GM12891 (cell line): Measurements from ENCODE around the gene NABP2.
"Not testable (repeated sequence)": the region's sequence is repeated elsewhere in the genome, so short reads cannot be mapped to it uniquely, and the experiment has no call there.

Source experiments
- DNase-seq: peaks from one replicate; pipeline ENCODE4 v3.0.0; 2011; ENCODE audit warnings: low spot score; ENCODE audit not compliant: insufficient read length
- FAIRE-seq: peaks from 2 replicates; lab custom pipeline; 2011; peaks lifted over from hg19 to GRCh38; lab: Jason Lieb, UNC
- PAX5 ChIP-seq: IDR thresholded peaks from 2 replicates; pipeline ENCODE4 v1.6.1; 2011; ENCODE audit warnings: low read length, moderate library complexity, mild to moderate bottlenecking; ENCODE audit not compliant: insufficient read depth, severe bottlenecking
- POLR2A ChIP-seq: IDR thresholded peaks from 2 replicates; pipeline ENCODE4 v1.6.1; 2011; ENCODE audit warnings: low read depth, low read length, control low read depth
- POLR2AphosphoS5 ChIP-seq: IDR thresholded peaks from 2 replicates; pipeline ENCODE4 v1.6.1; 2011; ENCODE audit warnings: low read depth, low read length, control low read depth
- POU2F2 ChIP-seq: IDR thresholded peaks from 2 replicates; pipeline ENCODE4 v1.6.1; 2011; ENCODE audit warnings: low read depth, mild to moderate bottlenecking, control low read depth, low read length, moderate library complexity
- SPI1 ChIP-seq: IDR thresholded peaks from 2 replicates; pipeline ENCODE4 v1.6.1; 2011; ENCODE audit warnings: low read depth, low read length, control low read depth
- TAF1 ChIP-seq: IDR thresholded peaks from 2 replicates; pipeline ENCODE4 v1.6.1; 2011; ENCODE audit warnings: low read depth, low read length, control low read depth

Gene NABP2

DNA sequence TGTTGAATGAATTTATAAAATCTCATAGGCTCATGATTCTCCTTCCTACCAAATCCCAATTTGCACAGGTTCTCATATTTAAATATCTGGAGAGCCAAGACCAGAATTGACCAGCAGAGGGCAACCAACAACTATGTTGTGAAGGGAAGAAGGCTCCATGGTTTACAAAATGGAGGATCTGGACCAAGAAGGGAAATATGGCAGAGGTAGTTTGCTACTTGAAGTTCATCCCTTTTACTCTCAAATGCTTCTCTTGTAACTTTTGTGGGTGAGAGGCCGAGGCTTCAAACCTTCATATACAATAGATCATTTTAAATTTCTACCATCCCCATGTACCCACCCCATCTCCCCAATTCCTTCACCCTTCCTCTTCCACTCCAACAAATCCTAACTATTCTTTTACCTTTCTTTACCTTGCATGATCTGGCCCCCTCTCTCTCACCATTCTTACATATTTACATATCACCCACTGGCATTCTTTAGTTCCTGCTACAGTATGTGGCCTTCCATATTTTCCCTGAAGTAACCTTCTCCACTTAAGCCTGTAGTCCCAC is 31.0 kb upstream of the NABP2 start:
- no peak for TF ChIP-seq POLR2AphosphoS5
- TF ChIP-seq POLR2A: peak; percentile 46; the same call in 1 of the 2 replicates
- TF ChIP-seq POU2F2: 0 out of 2 replicates have a peak, but pooled peaks have one; percentile 38
- TF ChIP-seq TAF1: peak; percentile 60; the same call in 1 of the 2 replicates
- peak; percentile 47 for DNase-seq
- peak; percentile 80 for FAIRE-seq

DNA sequence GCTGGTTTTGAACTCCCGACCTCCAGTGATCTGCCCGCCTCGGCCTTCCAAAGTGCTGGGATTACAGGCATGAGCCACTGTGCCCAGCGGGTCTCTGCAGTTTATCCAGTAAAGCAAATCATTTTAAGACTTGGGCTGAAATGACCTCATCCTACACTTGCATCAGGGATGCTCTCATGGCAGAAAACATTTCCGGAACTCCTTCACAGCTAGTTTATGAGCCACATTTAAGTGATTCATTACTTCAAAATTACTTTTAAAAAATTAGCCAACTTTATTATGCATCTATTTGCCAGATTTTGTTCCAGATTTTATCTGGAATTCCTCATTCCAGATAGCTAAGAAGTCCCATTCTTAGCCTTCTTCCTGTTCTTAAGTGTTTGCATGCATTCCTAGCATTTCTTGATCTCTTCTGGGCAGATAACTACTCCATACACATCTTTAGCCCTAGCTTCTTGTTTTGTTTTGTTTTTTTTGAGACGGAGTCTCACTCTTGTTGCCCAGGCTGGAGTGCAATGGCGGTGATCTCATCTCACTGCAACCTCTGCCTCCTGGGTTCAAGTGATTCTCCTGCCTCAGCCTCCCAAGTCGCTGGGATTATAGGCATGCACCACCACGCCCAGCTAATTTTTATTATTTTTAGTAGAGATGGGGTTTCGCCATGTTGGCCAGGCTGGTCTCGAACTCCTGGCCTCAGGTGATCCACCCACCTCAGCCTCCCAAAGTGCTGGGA is 27.2 kb upstream of the NABP2 start:
- not testable (repeated sequence) for DNase-seq, FAIRE-seq

DNA sequence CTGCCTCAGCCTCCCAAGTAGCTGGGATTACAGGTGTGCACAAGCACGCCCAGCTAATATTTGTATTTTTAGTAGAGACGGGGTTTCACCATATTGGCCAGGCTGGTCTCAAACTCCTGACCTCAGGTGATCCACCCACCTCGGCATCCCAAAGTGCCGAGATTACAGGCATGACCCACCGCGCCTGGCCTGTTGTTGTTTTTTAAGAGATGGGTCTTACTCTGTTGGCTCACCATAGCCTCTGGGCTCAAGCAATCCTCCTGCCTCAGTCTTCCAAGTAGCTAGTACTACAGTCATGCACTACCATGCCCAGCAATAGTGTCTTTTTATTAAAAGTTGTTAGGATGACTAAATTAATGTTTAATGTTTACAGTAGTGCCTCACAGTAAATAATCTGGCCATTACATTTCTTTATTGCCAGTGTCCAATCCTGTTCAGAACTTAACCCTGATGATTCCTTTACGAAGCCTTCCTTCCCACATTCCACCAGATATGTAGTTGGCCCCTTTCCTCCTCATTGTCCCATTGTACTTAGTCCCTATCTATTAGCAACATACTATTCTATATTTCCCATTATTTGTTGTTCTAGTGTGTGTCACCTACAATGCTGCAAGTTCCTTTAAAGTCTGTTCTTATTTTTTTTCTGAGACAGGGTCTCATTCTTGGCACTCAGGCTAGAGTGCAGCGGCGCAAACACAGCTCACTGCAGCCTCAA is 26.1 kb upstream of the NABP2 start:
- FAIRE-seq: no peak
- TF ChIP-seq POLR2A: no peak
- no peak for TF ChIP-seq SPI1
- TF ChIP-seq POLR2AphosphoS5: no peak
- TF ChIP-seq TAF1: no peak
- no peak for TF ChIP-seq POU2F2
- TF ChIP-seq PAX5: no peak
- DNase-seq: no peak

DNA sequence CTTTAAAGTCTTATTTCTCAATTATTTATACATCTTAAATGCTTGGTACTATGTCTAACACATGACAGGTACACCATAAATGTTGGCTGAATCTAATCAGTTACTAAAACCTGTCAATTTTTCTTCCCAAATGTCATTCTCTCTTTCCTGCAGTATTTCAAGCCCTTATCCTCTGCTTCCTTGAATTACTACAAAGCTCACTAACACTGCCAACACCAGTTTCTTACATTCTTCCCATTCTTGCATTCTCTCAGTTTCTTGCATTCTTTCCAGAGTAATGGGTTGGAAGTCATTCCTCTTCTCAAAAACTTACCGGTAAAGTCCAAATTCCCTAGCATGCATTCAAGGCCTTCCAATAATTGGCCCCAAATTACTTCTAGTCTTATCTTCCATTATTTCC is 25.3 kb upstream of the NABP2 start:
- FAIRE-seq (no peak), DNase-seq (no peak)
- no peak for TF ChIP-seq PAX5
- no peak for TF ChIP-seq POU2F2
- no peak for TF ChIP-seq TAF1
- TF ChIP-seq POLR2AphosphoS5: no peak
- no peak for TF ChIP-seq SPI1
- no peak for TF ChIP-seq POLR2A

DNA sequence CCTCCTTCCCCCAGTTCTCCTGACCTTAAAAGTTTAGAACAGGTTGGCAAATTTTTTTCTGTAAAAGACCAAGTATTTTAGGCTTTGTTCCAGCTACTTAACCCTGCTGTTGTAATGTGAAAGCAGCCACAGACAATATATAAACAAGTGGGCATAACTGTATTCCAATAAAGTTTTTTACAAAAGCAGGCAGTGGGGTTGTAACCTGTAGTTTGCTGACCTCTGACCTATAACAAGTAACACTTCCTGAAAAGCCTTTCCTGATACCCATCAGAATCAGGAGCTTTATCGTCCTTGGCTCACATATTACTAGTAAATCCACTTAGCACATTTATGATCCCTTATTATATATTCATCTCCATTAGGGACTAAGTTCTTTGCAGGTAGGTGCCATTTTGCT is 21.8 kb upstream of the NABP2 start:
- FAIRE-seq (no peak), DNase-seq (no peak)
- TF ChIP-seq SPI1 (no peak), POLR2A (no peak), TAF1 (no peak), PAX5 (no peak), POLR2AphosphoS5 (no peak)

DNA sequence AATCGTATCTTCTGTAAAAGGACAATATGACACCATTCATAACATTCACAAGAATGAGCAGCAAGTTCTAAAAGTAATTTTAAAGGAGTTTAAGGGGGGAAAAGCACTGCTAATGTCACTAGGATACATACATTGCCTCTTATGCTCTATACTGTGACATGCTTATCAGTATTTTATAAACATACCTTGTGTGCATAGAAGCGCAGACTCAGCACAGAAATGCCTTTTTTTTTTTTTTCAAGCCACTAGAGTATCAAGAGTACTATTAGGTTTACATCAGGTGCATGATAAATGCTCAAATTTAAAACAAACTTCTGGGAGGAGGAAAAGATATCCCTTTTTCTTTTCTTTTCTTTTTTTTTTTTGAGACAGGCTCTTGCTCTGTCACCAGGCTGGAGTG is 21.3 kb upstream of the NABP2 start:
- DNase-seq (no peak), FAIRE-seq (no peak)
- TF ChIP-seq SPI1: no peak
- no peak for TF ChIP-seq POLR2AphosphoS5
- TF ChIP-seq POU2F2: no peak
- no peak for TF ChIP-seq TAF1
- no peak for TF ChIP-seq PAX5
- no peak for TF ChIP-seq POLR2A

DNA sequence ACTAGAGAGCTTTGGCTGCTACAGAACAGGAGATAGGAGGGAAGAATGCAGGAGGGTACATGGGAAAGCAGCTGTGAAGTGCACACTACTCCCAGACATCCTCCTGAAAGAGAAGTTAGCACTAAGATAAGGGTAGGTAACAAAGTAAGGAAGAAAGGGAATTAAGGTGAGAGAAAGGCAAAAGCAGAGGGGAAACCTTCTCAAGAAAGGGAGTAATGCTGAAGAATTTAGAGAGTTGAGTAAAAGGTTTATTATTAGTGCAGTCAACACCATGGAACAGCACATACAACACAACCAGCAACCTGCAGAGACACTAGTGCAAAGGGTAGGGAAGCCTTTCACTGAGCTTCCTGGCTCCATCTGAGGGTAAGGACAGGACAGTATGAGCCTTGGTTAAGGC is 19.9 kb upstream of the NABP2 start:
- no peak for TF ChIP-seq POLR2A
- no peak for TF ChIP-seq TAF1
- no peak for TF ChIP-seq SPI1
- TF ChIP-seq PAX5: no peak
- no peak for TF ChIP-seq POU2F2
- TF ChIP-seq POLR2AphosphoS5: no peak
- DNase-seq (no peak), FAIRE-seq (no peak)

DNA sequence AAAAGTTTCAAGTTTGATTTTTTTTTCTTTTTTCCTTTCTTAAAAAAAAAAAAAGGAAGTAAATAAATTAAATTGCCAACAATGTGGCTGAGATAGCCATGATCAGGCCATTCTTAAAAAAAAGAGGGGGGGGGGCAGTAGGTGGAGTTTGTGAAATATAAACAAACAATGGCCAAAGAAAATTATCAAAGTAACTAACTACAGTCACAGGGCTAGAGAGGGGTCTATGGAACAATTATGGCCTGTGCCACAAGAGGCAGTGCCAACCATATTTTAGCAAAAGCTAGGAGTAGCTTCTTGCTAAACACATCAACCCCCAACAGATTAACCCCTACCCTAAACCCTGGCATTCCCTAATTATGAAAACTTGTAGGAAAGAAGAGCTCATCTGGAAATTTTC is 18.7 kb upstream of the NABP2 start:
- TF ChIP-seq TAF1: no peak
- TF ChIP-seq SPI1: no peak
- TF ChIP-seq PAX5: no peak
- no peak for TF ChIP-seq POU2F2
- TF ChIP-seq POLR2A: no peak
- no peak for TF ChIP-seq POLR2AphosphoS5
- no peak for FAIRE-seq
- DNase-seq: no peak

DNA sequence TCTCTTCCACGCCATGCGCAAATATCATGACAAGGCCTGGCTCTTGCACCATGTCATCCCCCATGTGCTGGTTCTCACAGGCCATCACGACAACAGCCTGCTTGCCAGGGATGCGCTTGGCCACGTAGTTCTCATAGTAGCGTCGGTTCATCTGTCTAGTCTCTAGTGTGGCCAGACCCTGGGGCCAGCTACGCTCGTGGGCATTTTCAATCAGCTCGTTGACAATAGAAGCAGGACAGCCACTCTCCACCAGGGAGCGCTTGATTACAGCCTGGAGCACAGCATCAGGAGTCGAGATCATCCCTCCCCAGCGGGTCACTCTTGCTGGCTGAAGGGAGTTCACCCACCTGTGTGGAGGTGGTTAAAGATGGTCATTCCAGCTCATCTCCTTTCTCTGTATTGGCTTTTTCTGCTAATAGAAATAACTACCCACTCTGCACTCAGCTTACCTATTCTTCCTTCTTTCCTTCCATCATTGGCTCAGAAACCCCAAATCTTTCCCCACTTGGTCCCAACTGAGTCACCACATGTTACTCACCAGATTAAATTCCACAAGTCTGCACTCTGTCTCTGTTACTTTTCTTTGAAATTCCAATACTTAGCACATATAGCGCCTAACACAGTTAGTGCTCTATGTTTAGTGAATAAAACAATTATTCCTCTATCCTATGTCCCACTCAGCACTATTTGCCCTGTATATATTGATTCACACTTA is 17.5 kb upstream of the NABP2 start:
- no peak for TF ChIP-seq POU2F2
- no peak for TF ChIP-seq PAX5
- TF ChIP-seq POLR2AphosphoS5: no peak
- no peak for TF ChIP-seq POLR2A
- no peak for TF ChIP-seq TAF1
- no peak for TF ChIP-seq SPI1
- FAIRE-seq (peak; percentile 33), DNase-seq (no peak)

DNA sequence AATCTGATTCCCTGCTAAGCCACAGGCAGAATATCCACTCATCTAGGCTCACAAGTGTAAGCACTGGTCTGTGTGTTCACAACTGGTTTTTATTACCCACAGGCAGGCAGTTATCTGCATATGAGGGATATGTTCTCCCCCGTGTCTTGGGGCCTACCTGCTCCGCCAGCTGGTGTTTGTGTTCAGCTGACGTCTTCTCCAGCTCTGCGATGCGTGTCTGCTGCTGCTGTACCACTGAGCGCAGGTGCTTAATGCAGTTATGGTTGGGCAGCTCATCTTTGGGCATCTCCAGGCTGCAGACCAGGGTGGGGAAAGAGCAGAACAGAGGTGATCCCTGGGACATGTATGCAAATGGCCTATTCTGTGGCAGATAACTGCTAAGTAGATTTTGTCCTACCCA is 16.1 kb upstream of the NABP2 start:
- FAIRE-seq: no peak
- DNase-seq: no peak
- TF ChIP-seq SPI1 (no peak), POLR2AphosphoS5 (no peak), TAF1 (no peak), PAX5 (no peak), POLR2A (no peak), POU2F2 (no peak)

DNA sequence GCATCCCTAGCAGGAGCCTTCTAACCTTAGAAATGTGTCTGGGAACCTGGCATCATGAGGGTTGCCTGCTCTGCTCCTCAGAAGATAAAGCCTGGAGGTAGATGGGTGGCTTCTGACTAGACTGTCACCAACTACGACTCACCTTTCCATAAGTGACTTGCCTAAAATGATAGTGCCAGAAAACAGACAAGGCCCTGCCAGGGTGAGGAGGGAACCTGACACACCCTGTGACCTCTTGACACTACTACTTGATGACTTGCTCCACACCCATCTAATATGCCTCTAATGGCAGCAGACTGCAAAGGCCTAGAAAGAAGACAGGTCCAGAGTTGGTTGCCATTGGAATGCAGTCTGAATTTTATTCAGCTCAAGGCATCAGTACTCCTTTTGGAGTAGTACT is 11.8 kb upstream of the NABP2 start:
- FAIRE-seq: no peak

More for the DNA sequence above, 11.8 kb upstream of the NABP2 start:
- no peak for DNase-seq
- TF ChIP-seq TAF1 (no peak), POU2F2 (no peak), PAX5 (no peak), POLR2A (no peak), POLR2AphosphoS5 (no peak), SPI1 (no peak)
